ENCODE data around the gene SPP2.

SPP2 gene

DNA sequence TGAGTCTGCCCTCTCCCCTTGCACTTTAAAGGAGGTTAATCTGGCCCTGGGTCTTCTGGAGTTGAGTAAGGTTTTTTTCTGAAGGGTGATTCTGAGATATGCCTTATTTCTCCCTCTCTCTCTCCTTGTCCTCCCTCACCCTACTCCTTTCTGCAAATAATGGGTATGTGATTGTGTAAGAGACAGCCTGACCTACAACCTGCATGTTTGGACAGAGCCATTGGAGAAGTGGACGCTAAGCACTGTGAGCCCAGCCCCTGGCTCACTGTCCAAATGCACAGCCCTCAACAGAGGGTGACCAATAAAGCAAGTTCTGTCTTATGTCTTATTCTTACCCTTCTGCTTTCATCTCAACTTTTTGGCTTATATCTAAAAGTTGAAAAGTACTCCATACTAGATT, 71.5 kb downstream of the SPP2 start:
- TF ChIP-seq, protein P1, sequence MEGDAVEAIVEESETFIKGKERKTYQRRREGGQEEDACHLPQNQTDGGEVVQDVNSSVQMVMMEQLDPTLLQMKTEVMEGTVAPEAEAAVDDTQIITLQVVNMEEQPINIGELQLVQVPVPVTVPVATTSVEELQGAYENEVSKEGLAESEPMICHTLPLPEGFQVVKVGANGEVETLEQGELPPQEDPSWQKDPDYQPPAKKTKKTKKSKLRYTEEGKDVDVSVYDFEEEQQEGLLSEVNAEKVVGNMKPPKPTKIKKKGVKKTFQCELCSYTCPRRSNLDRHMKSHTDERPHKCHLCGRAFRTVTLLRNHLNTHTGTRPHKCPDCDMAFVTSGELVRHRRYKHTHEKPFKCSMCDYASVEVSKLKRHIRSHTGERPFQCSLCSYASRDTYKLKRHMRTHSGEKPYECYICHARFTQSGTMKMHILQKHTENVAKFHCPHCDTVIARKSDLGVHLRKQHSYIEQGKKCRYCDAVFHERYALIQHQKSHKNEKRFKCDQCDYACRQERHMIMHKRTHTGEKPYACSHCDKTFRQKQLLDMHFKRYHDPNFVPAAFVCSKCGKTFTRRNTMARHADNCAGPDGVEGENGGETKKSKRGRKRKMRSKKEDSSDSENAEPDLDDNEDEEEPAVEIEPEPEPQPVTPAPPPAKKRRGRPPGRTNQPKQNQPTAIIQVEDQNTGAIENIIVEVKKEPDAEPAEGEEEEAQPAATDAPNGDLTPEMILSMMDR (IDR thresholded peaks at IDR 0.05) = no peak
- Histone ChIP-seq H3K27ac (no peak overlapping the region), H3K4me3 (no peak overlapping the region)
- no peak for DNase-seq (ENCODE audit: low spot score)

- H3K4me3 ChIP-seq = no peak overlapping the region
- no peak for DNase-seq (ENCODE audit: low spot score)
- TF ChIP-seq, protein P1 (IDR thresholded peaks at IDR 0.05) = no peak
- no peak overlapping the region for H3K27ac ChIP-seq
These were observed 75.1 kb downstream of the SPP2 start for GRCh38 chr2:234125451-234126145.

DNA sequence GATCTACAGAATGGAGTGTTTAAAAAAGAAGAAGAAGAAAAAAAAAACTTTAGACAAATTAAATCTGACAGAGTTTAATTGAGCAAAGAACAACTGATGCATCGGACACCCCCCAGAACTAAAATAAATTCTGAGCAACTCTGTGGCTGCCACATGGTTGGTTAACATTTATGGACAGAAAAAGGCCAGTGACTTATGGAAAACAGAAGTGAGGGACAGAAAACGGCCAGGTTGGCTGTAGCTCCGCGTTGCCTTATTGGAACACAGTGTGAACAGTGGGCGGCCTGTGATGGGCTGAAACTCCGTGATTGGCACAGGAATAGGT, 75.6 kb downstream of the SPP2 start:
- Histone ChIP-seq H3K27ac (no peak overlapping the region), H3K4me3 (no peak overlapping the region)
- TF ChIP-seq, protein P1 (IDR thresholded peaks at IDR 0.05) = no peak
- no peak for DNase-seq (ENCODE audit: low spot score)

All from coronary artery (tissue), 2 donors.